Measurements from ENCODE around the gene ZXDC.

Gene ZXDC

GRCh38 chr3:126434264-126434590, 41.5 kb downstream of the ZXDC start:
- no peak for TF ChIP-seq CTCF (IDR thresholded peaks at IDR 0.05; ENCODE audit: low read depth, low read length, poor library complexity, severe bottlenecking)
- Histone ChIP-seq H3K9me3 (ENCODE audit: control insufficient read depth, insufficient read depth, low read length) (no peaks in the 10 kb centered on the region), H3K79me2 (ENCODE audit: control insufficient read depth, low read length) (no peaks in the 10 kb centered on the region), H4K20me1 (ENCODE audit: control insufficient read depth, insufficient read depth, low read depth, low read length) (no peaks in the 10 kb centered on the region), H3K9me2 (replicated peaks; ENCODE audit: control insufficient read depth, low read length) (no peaks in the 10 kb centered on the region), H3K27ac (ENCODE audit: low read depth, low read length) (no peak overlapping the region), H3K4me3 (ENCODE audit: low read length) (no peak overlapping the region), H3K27me3 (ENCODE audit: control insufficient read depth, low read length) (no peaks in the 10 kb centered on the region), H3K36me3 (ENCODE audit: control insufficient read depth, low read length) (no peaks in the 10 kb centered on the region; the same call in 1 of the 2 replicates), H3F3A (ENCODE audit: control insufficient read depth, insufficient read depth) (no peaks in the 10 kb centered on the region), H3K4me2 (ENCODE audit: low read length) (no peak overlapping the region), H3K4me1 (ENCODE audit: control insufficient read depth, low read length) (no peaks in the 10 kb centered on the region)

- Histone ChIP-seq H3K4me2 (ENCODE audit: low read length) (no peak overlapping the region), H3K27ac (ENCODE audit: low read depth, low read length) (no peak overlapping the region), H3K4me3 (ENCODE audit: low read length) (no peak overlapping the region), H3K4me1 (ENCODE audit: control insufficient read depth, low read length) (no peaks in the 10 kb centered on the region), H3K27me3 (ENCODE audit: control insufficient read depth, low read length) (no peaks in the 10 kb centered on the region), H3K36me3 (ENCODE audit: control insufficient read depth, low read length) (no peaks in the 10 kb centered on the region; the same call in 1 of the 2 replicates), H4K20me1 (ENCODE audit: control insufficient read depth, insufficient read depth, low read depth, low read length) (no peaks in the 10 kb centered on the region), H3K79me2 (ENCODE audit: control insufficient read depth, low read length) (no peaks in the 10 kb centered on the region), H3K9me3 (ENCODE audit: control insufficient read depth, insufficient read depth, low read length) (no peaks in the 10 kb centered on the region), H3F3A (ENCODE audit: control insufficient read depth, insufficient read depth) (no peaks in the 10 kb centered on the region), H3K9me2 (replicated peaks; ENCODE audit: control insufficient read depth, low read length) (no peaks in the 10 kb centered on the region)
- TF ChIP-seq EZH2phosphoT487 (IDR thresholded peaks at IDR 0.05; ENCODE audit: borderline replicate concordance, low read length) (no peak), CTCF (IDR thresholded peaks at IDR 0.05; ENCODE audit: low read depth, low read length, poor library complexity, severe bottlenecking) (no peak)
Measured at GRCh38 chr3:126433496-126434263, 42.0 kb downstream of the ZXDC start.

GRCh38 chr3:126433105-126433430, 42.6 kb downstream of the ZXDC start:
- H3K9me3 ChIP-seq (ENCODE audit: control insufficient read depth, insufficient read depth, low read length), result no peaks in the 10 kb centered on the region
- no peak overlapping the region for H3K27ac ChIP-seq (ENCODE audit: low read depth, low read length)
- H3K4me3 ChIP-seq (ENCODE audit: low read length), result no peak overlapping the region
- no peaks in the 10 kb centered on the region for H4K20me1 ChIP-seq (ENCODE audit: control insufficient read depth, insufficient read depth, low read depth, low read length)
- no peaks in the 10 kb centered on the region for H3K79me2 ChIP-seq (ENCODE audit: control insufficient read depth, low read length)
- no peaks in the 10 kb centered on the region; the same call in 1 of the 2 replicates for H3K36me3 ChIP-seq (ENCODE audit: control insufficient read depth, low read length)
- H3K27me3 ChIP-seq (ENCODE audit: control insufficient read depth, low read length), result no peaks in the 10 kb centered on the region
- H3K4me1 ChIP-seq (ENCODE audit: control insufficient read depth, low read length), result no peaks in the 10 kb centered on the region
- TF ChIP-seq EZH2phosphoT487 (IDR thresholded peaks at IDR 0.05; ENCODE audit: borderline replicate concordance, low read length) (no peak), CTCF (IDR thresholded peaks at IDR 0.05; ENCODE audit: low read depth, low read length, poor library complexity, severe bottlenecking) (no peak)
- H3K9me2 ChIP-seq (replicated peaks; ENCODE audit: control insufficient read depth, low read length), result no peaks in the 10 kb centered on the region
- no peaks in the 10 kb centered on the region for H3F3A ChIP-seq (ENCODE audit: control insufficient read depth, insufficient read depth)
- no peak overlapping the region for H3K4me2 ChIP-seq (ENCODE audit: low read length)

Measured in DOHH2 (cell line).